HTERT RPE-1 (cell line): ENCODE data around the gene DONSON.
"Not testable (repeated sequence)": the region's sequence is repeated elsewhere in the genome, so short reads cannot be mapped to it uniquely, and the experiment has no call there.

Source experiments
- in situ Hi-C: fragments of 300-500 bp; cut with MboI; formaldehyde crosslinking; loops from 4 replicates; pipeline ENCODE4 v1.14.3; 2020; ENCODE audit warnings: low sequenced_read_pairs

Gene DONSON, protein sequence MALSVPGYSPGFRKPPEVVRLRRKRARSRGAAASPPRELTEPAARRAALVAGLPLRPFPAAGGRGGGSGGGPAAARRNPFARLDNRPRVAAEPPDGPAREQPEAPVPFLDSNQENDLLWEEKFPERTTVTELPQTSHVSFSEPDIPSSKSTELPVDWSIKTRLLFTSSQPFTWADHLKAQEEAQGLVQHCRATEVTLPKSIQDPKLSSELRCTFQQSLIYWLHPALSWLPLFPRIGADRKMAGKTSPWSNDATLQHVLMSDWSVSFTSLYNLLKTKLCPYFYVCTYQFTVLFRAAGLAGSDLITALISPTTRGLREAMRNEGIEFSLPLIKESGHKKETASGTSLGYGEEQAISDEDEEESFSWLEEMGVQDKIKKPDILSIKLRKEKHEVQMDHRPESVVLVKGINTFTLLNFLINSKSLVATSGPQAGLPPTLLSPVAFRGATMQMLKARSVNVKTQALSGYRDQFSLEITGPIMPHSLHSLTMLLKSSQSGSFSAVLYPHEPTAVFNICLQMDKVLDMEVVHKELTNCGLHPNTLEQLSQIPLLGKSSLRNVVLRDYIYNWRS

GRCh38 chr21:33588485-33589335 lies at the start of gene DONSON:
DONSON (minus strand) TSS chr21:33588684; CDS start chr21:33588641, 43 bp downstream.
- in situ Hi-C loops, result no loop called here

GRCh38 chr21:33634254-33634653 lies 45.8 kb upstream of the DONSON start:
- in situ Hi-C loops, result no loop called here

DNA sequence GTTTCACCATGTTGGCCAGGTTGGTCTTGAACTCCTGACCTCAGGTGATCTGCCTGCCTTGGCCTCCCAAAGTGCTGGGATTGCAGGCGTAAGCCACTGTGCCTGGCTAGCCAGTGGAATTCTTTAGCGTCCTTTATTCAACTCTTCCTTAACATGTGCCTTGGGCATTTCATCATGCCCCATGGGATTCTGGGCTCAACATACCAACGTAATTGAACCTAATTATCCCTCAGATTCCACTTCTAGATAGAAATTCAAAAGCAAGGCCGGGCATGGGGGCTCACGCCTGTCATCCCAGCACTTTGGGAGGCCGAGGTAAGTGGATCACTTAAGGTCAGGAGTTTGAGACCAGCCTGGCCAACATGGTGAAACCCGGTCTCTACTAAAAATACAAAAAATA lies 37.7 kb upstream of the DONSON start:
- in situ Hi-C loops, result not testable (repeated sequence)

GRCh38 chr21:33622253-33622652 lies 33.8 kb upstream of the DONSON start:
- in situ Hi-C loops, result no loop called here

- in situ Hi-C loops, result no loop called here
Observed at GRCh38 chr21:33619726-33620125, 31.2 kb upstream of the DONSON start.

- in situ Hi-C loops, result no loop called here
Observed at GRCh38 chr21:33618407-33618806, 29.9 kb upstream of the DONSON start.

- in situ Hi-C loops, result not testable (repeated sequence)
Observed at GRCh38 chr21:33617565-33617964, 29.1 kb upstream of the DONSON start.

GRCh38 chr21:33611006-33611744 lies 22.7 kb upstream of the DONSON start:
- in situ Hi-C loops, result no loop called here

GRCh38 chr21:33608559-33608958 lies 20.1 kb upstream of the DONSON start:
- in situ Hi-C loops, result no loop called here

GRCh38 chr21:33598051-33598450 lies 9.6 kb upstream of the DONSON start:
- in situ Hi-C loops, result no loop called here

DNA sequence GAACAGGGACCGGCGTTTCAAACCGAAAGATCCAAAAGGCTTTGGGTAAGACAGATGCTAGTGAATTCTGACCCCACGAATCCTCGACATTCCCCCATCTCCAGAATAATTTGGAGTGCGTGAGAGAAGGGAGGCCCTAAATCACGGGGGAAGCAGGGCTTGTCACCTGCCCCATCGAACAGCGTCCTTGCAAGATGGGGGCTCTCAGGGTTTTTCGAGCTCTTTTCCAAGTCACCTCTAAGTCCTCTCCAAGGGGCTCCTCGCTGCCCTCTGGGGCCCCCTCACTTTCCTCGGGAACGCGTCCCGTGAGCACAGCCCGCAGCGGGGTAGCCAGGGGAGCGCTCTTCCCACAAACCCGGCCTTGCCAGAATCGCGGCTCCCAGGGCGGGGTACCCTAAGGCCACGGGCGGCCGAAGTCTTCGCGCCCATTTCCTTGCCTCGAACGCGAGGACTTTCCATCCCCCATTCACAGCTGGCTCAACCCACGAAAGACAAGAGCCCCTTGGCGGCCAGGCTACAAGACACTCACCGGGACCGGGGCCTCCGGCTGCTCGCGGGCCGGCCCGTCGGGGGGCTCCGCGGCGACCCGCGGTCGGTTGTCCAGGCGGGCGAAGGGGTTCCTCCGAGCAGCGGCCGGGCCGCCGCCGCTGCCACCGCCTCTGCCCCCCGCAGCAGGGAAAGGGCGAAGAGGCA lies 546 bp downstream of the DONSON start:
- in situ Hi-C loops, result no loop called here

- in situ Hi-C loops, result no loop called here
Observed at GRCh38 chr21:33586927-33587326, 1.6 kb downstream of the DONSON start.

DNA sequence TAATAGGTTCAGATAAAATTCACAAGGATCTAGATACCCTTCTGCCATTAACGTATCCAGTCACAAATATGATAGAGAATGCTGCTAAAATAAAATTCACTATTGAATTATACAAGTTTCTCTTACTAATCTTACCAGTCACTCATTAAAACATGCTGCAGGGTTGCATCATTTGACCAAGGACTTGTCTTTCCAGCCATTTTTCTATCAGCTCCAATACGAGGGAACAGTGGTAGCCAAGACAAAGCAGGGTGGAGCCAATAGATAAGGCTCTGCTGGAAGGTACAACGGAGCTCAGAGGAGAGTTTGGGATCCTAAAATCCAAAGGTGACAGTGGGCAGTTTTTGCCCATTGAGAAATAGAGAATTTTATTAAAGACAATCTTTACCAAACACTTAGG lies 4.0 kb downstream of the DONSON start:
- in situ Hi-C loops, result no loop called here

DNA sequence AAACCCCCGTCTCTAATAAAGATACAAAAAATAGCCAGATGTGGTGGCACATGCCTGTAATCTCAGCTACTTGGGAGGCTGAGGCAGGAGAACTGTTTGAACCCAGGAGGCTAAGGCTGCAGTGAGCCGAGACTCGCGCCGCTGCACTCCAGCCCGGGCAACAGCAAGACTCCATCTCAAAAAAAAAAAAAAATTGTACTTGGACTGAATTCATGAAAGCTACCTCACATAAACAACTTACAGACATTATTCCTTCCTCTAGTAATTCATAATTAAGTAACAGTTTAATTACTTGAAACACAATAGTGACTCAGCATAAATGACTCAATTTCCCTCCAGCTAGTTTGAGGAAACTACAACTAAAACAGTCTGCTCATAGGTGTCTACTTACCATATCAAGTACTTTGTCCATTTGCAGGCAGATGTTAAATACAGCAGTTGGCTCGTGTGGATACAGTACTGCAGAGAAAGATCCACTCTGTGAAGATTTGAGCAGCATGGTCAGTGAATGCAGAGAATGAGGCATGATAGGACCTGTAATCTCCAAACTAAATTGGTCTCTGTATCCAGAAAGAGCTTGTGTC lies 9.4 kb downstream of the DONSON start:
- in situ Hi-C loops, result no loop called here

DNA sequence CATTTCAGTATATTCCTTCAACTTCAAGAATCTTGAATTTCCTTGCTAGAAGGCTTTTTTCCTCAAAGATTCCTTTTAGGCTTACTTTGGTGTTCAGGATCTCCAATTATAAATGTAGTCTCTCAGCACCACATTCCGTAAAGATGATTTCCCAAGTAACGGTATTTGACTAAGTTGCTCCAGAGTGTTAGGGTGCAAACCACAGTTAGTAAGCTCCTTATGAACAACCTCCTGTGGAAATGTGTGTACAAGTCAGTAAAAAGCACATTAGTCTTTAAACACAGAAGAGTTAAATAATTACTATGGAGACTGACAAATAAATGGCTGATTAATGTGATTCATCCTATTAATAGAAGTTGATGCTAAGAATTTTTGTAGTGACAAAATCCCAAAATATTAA lies 10.3 kb downstream of the DONSON start:
- in situ Hi-C loops, result no loop called here

DNA sequence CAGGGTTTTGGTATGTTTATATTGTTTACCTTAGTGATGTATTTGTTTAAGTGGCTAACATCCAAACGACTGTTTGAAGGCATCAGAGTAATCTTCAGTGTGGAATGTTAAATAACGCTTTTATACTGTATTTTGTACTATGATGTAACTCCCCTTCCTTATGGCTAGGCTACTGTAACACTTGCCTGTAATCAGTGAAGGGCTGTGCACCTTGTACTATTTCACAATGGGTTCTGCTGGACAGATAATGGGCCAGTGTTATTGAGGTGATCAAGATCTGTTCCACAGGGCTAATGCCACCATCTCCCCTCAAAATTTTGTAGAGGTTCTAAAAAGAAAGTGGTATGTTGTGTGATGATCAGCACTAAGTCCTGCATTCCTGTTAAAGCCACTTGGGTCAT lies 11.7 kb downstream of the DONSON start:
- in situ Hi-C loops, result not testable (repeated sequence)

DNA sequence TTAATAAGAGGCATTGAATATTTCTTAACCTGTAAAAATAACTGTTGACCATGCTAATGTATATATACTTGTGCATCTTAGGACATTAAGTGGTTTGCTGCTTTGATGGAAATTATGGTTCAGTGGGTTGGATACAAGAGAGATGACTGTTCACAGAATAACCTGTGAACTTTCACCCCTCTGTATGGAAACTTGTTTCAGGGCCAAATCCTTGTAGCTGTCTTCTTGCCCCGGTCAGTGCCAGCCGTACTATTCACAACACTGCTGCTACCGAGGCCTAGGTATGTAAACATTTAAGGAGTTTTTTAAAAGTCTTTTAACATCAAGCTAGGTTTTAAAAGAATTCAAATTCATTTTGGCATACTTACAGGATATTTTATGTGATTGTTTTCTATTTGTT lies 16.1 kb downstream of the DONSON start:
- in situ Hi-C loops, result no loop called here

- in situ Hi-C loops, result no loop called here
Observed at GRCh38 chr21:33569991-33570390, 18.5 kb downstream of the DONSON start.

DNA sequence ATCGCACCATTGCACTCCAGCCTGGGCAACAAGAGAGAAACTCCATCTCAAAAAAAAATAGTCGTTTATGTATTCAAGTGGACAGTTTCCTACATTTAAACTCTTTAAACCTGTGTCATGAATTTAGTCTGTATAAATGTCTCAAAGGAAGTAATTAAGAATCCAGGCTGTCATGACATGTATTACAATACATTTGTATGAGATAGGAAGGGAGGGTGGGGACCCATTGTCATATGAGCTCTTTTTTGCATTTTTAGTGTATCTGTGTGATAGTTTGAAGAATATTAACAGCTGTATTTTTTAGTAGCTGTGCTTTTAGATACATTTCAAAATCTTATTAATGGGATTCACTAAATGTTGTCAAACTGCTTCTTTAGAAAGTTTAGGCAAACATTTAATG lies 20.0 kb downstream of the DONSON start:
- in situ Hi-C loops, result no loop called here

DNA sequence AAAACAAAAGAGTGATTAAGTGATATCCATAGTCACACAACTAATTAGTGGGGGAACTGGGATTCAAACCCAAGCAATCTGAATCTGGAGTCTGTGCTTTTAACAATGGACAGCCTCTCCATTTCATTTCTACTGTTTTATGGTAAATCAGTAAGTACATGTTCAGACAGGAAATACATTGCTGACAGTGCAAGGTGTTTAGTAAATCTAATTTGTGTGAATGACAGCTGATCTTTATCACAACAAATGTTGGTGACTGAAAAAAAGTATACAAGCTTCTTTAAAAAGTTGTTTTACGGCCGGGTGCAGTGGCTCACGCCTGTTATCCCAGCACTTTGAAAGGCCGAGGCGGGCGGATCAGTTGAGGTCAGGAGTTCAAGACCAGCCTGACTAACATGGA lies 20.6 kb downstream of the DONSON start:
- in situ Hi-C loops, result no loop called here
